BE2C (cell line): ENCODE data around the gene RABGEF1. TPM values are rescaled to one million over a fixed set of nuclear protein-coding genes. Genes with fewer than 3 reads are reported as not detected.
A peak's percentile ranks its signal among the peaks of the same experiment; 100 is the strongest.
"Not testable (repeated sequence)": the region's sequence is repeated elsewhere in the genome, so short reads cannot be mapped to it uniquely, and the experiment has no call there.

Experiments used
- DNase-seq: peaks from one replicate; pipeline ENCODE4 v3.0.0-alpha.2; 2020
- H3K27me3 ChIP-seq: fragments of 250-450 bp; sonication (Bioruptor Pico); 2 replicates; pipeline ENCODE4 v1.5.1; 2020; ENCODE audit warnings: mild to moderate bottlenecking
- H3K36me3 ChIP-seq: fragments of 250-450 bp; sonication (Bioruptor Pico); 2 replicates; pipeline ENCODE4 v1.5.1; 2020; ENCODE audit warnings: mild to moderate bottlenecking
- H3K4me1 ChIP-seq: fragments of 250-450 bp; sonication (Bioruptor Pico); 2 replicates; pipeline ENCODE4 v1.5.1; 2020
- H3K4me3 ChIP-seq: 2 replicates; pipeline ENCODE4 v1.5.1; 2011; ENCODE audit warnings: low read depth, low read length
- H3K9me3 ChIP-seq: fragments of 250-450 bp; sonication (Bioruptor Pico); 2 replicates; pipeline ENCODE4 v1.5.1; 2020
- CTCF ChIP-seq: IDR thresholded peaks from 2 replicates; pipeline ENCODE4 v1.5.1; 2012; ENCODE audit warnings: mild to moderate bottlenecking, low read depth, low read length
- polyA plus RNA-seq: library from polyadenylated mRNA; unstranded; fragments of >200 nt; gene quantifications from one replicate; pipeline ENCODE4 v1.2.1, GENCODE V29; 2012; ENCODE audit warnings: low read depth, missing spikeins; ENCODE audit not compliant: insufficient read length, insufficient read depth

The RABGEF1 gene
- 19.5 TPM for polyA plus RNA-seq

GRCh38 chr7:66740302-66740979 is at the start of gene RABGEF1:
TSS of gene RABGEF1 (plus strand) at chr7:66740733. CDS start at chr7:66771900, 31,167 bp downstream.
- Histone ChIP-seq H3K27me3 (no peaks in the 10 kb centered on the region), H3K4me3 (peak within 1 kb of the TSS; percentile 90), H3K9me3 (no peaks in the 10 kb centered on the region; the same call in 1 of the 2 replicates), H3K4me1 (no peaks in the 10 kb centered on the region), H3K36me3 (no peaks in the 10 kb centered on the region)
- DNase-seq = peak; percentile 98
- TF ChIP-seq CTCF = no peak

GRCh38 chr7:66693331-66693730 is 47.2 kb upstream of the RABGEF1 start:
- DNase-seq = no peak
- H3K4me1 ChIP-seq = peaks cover 2% of the 10 kb centered on the region; the same call in 1 of the 2 replicates
- H3K4me3 ChIP-seq = no peak overlapping the region
- TF ChIP-seq CTCF = no peak
- H3K27me3 ChIP-seq = no peaks in the 10 kb centered on the region
- H3K9me3 ChIP-seq = no peaks in the 10 kb centered on the region
- no peaks in the 10 kb centered on the region for H3K36me3 ChIP-seq

- no peak for TF ChIP-seq CTCF
- Histone ChIP-seq H3K4me3 (no peak overlapping the region), H3K9me3 (no peaks in the 10 kb centered on the region), H3K27me3 (no peaks in the 10 kb centered on the region), H3K36me3 (no peaks in the 10 kb centered on the region), H3K4me1 (peaks cover 2% of the 10 kb centered on the region; the same call in 1 of the 2 replicates)
- DNase-seq = no peak
These were observed 46.2 kb upstream of the RABGEF1 start for GRCh38 chr7:66694286-66694685.

- H3K27me3 ChIP-seq, H3K4me3 ChIP-seq, H3K9me3 ChIP-seq, H3K36me3 ChIP-seq, DNase-seq, H3K4me1 ChIP-seq: not testable (repeated sequence)
These were observed 45.1 kb upstream of the RABGEF1 start for GRCh38 chr7:66695417-66695816.

- H3K9me3 ChIP-seq, H3K4me1 ChIP-seq, H3K4me3 ChIP-seq, H3K36me3 ChIP-seq, DNase-seq, H3K27me3 ChIP-seq: not testable (repeated sequence)
These were observed 44.4 kb upstream of the RABGEF1 start for GRCh38 chr7:66696134-66696533.

- TF ChIP-seq CTCF = peak; percentile 27; the same call in 1 of the 2 replicates
- no peak overlapping the region for H3K4me3 ChIP-seq
- no peaks in the 10 kb centered on the region for H3K27me3 ChIP-seq
- no peaks in the 10 kb centered on the region for H3K9me3 ChIP-seq
- DNase-seq = peak; percentile 69
- H3K36me3 ChIP-seq = no peaks in the 10 kb centered on the region
- H3K4me1 ChIP-seq = peaks cover 2% of the 10 kb centered on the region; the same call in 1 of the 2 replicates
These were observed 43.8 kb upstream of the RABGEF1 start for GRCh38 chr7:66696774-66697191.
